Measurements from ENCODE around the gene GUCA1C. TPM values are rescaled to one million over a fixed set of nuclear protein-coding genes. Genes with fewer than 3 reads are reported as not detected.

GUCA1C gene
- total and polyA plus RNA-seq, 2 of the 8 experiments (the other 6 are each of a cell fraction or from before 2014, with no cell fraction given): not detected

DNA sequence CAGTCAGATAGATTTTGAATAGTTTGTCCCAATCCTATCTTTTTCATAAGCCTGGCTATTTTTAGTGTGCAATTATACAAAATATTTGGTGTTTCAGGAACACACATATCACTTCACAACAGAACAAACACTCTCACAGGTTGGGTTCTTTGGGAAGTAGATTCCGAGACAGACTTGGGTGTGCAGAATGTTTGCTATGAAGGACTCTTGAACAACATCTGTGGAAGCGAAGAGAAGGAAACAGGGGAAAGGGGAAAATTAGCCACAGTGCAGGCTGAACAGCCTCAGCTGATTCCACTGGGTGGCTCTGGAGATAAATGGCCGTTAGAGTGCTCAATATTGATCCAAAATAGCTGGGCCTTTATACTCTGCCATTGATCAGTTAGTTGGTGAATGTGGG is 61.8 kb downstream of the GUCA1C start:
- Histone ChIP-seq H3K9me3 (ENCODE audit: insufficient read depth in 2 of 2, low read depth in 1 of 2, low read length in 1 of 2) (no peaks in the 10 kb centered on the region), H3K18ac (ENCODE audit: extremely low read depth, low read length) (no peak overlapping the region), H3K27ac (ENCODE audit: low read depth, low read length) (no peak overlapping the region), H2AFZ (ENCODE audit: low read length) (no peak overlapping the region), H2BK15ac (ENCODE audit: low read length) (no peak overlapping the region), H4K20me1 (replicated peaks in 1 of 2; ENCODE audit: control insufficient read depth in 1 of 2, insufficient read depth in 2 of 2, low read length in 2 of 2) (no peaks in the 10 kb centered on the region), H2BK5ac (ENCODE audit: low read depth, low read length) (no peak overlapping the region), H3K23me2 (ENCODE audit: low read depth, low read length) (no peaks in the 10 kb centered on the region), H3K4me2 (ENCODE audit: insufficient read depth in 1 of 2, low read depth in 2 of 2, low read length in 2 of 2) (no peak overlapping the region), H3K4me1 (replicated peaks in 1 of 4; ENCODE audit: control insufficient read depth in 3 of 4, insufficient read depth in 4 of 4, low read length in 3 of 4) (peaks cover 0 to 3% (median 0%) of the 10 kb centered on the region in 4 experiments; a peak in 2 of 7 replicates), H2AK5ac (ENCODE audit: low read depth, low read length) (no peak overlapping the region), H3K79me1 (ENCODE audit: low read depth, low read length) (no peaks in the 10 kb centered on the region), H2BK120ac (replicated peaks; ENCODE audit: low read depth, low read length) (no peak overlapping the region), H3K4ac (replicated peaks; ENCODE audit: insufficient read length, low read depth, low read length) (no peak overlapping the region), H3K56ac (replicated peaks; ENCODE audit: insufficient read length, low read depth, low read length) (no peak overlapping the region), H4K8ac (ENCODE audit: extremely low read depth, insufficient read depth, low read length) (no peak overlapping the region), H4K91ac (replicated peaks; ENCODE audit: insufficient read length, low read length) (no peak overlapping the region), H3K4me3 (ENCODE audit: extremely low read depth in 1 of 4, insufficient read depth in 2 of 4, low read depth in 3 of 4, low read length in 4 of 4) (no peak overlapping the region), H2BK12ac (ENCODE audit: low read depth, low read length) (no peak overlapping the region), H3K79me2 (ENCODE audit: control insufficient read depth in 1 of 2, insufficient read depth in 2 of 2, low read length in 2 of 2) (no peaks in the 10 kb centered on the region), H3K27me3 (replicated peaks in 1 of 4; ENCODE audit: control insufficient read depth in 3 of 4, extremely low read depth in 1 of 4, insufficient read depth in 3 of 4, low read length in 3 of 4) (no peaks in the 10 kb centered on the region), H4K5ac (ENCODE audit: insufficient read length, low read depth, low read length) (no peak overlapping the region), H2BK20ac (ENCODE audit: low read length) (no peak overlapping the region), H3K36me3 (ENCODE audit: control insufficient read depth in 2 of 4, insufficient read depth in 4 of 4, low read length in 3 of 4) (no peaks in the 10 kb centered on the region), H3K23ac (ENCODE audit: insufficient read length) (no peak overlapping the region), H3K14ac (ENCODE audit: insufficient read length) (no peak overlapping the region), H3K9ac (replicated peaks in 1 of 4; ENCODE audit: extremely low read depth in 1 of 4, low read depth in 3 of 4, low read length in 3 of 4) (no peak overlapping the region)
- CTCF ChIA-PET (ENCODE audit: partially characterized antibody): interaction anchor here (1.8 kb wide), 1 partner anchor 12 kb away, joined by 5 read pairs; no protein-coding TSS in a partner anchor
- POLR2A ChIA-PET (ENCODE audit: partially characterized antibody): no interaction called here
- WGBS, 2 experiments (ENCODE audit: extremely low coverage in 1 of 2, insufficient coverage in 1 of 2, insufficient read length in 1 of 2, insufficient replicate concordance in 2 of 2, low coverage in 1 of 2, low lambda C conversion rate in 2 of 2, missing lambda C conversion rate in 1 of 2): 95% methylated on average over 3 of the region's 3 CpGs; no CpG with 5 or more reads in 1 of the 2 experiments
- DNase-seq (ENCODE audit: low read depth in 1 of 2, low spot score in 2 of 2) (no peak), FAIRE-seq (no peak)
- TF ChIP-seq, protein P1, sequence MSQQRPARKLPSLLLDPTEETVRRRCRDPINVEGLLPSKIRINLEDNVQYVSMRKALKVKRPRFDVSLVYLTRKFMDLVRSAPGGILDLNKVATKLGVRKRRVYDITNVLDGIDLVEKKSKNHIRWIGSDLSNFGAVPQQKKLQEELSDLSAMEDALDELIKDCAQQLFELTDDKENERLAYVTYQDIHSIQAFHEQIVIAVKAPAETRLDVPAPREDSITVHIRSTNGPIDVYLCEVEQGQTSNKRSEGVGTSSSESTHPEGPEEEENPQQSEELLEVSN (IDR thresholded peaks at IDR 0.05): no peak
- TF ChIP-seq CBX8 (IDR thresholded peaks at IDR 0.05; ENCODE audit: borderline replicate concordance, low read depth, low read length) (no peak), TBP (IDR thresholded peaks at IDR 0.05; ENCODE audit: low read depth, low read length) (no peak)
